ENCODE measurements around the gene HINT1. TPM values are rescaled to one million over a fixed set of nuclear protein-coding genes. Genes with fewer than 3 reads are reported as not detected.
"Not testable (repeated sequence)": the region's sequence is repeated elsewhere in the genome, so short reads cannot be mapped to it uniquely, and the experiment has no call there.

The HINT1 gene
- total and polyA plus RNA-seq, 9 donors = 245 to 411 (median 332) TPM

GRCh38 chr5:131156957-131157356 is 8.1 kb downstream of the HINT1 start:
- no peaks in the 10 kb centered on the region for H3K27me3 ChIP-seq (ENCODE audit: control insufficient read depth, insufficient read depth, low read length)
- no peaks in the 10 kb centered on the region for H3K4me1 ChIP-seq (ENCODE audit: control insufficient read depth, insufficient read depth, low read length)
- no peak for DNase-seq
- H3K27ac ChIP-seq (ENCODE audit: low read length) = no peak overlapping the region
- 98% methylated on average over 5 of the region's 5 CpGs for WGBS (ENCODE audit: insufficient coverage)
- no peak overlapping the region for H3K4me3 ChIP-seq (ENCODE audit: low read length)
- peaks cover 25% of the 10 kb centered on the region for H3K36me3 ChIP-seq (ENCODE audit: control insufficient read depth, insufficient read depth, low read length)
- H3K9me3 ChIP-seq (replicated peaks; ENCODE audit: control insufficient read depth, low read depth, low read length) = no peaks in the 10 kb centered on the region

- 100% methylated on average over 1 of the region's 2 CpGs for whole genome bisulfite sequencing (ENCODE audit: insufficient coverage)
- H3K4me1 ChIP-seq (ENCODE audit: control insufficient read depth, insufficient read depth, low read length) = no peaks in the 10 kb centered on the region
- H3K4me3 ChIP-seq (ENCODE audit: low read length) = no peak overlapping the region
- no peak for DNase-seq
- H3K9me3 ChIP-seq (replicated peaks; ENCODE audit: control insufficient read depth, low read depth, low read length) = no peaks in the 10 kb centered on the region
- H3K27ac ChIP-seq (ENCODE audit: low read length) = no peak overlapping the region
- H3K36me3 ChIP-seq (ENCODE audit: control insufficient read depth, insufficient read depth, low read length) = peaks cover 19% of the 10 kb centered on the region
- no peaks in the 10 kb centered on the region for H3K27me3 ChIP-seq (ENCODE audit: control insufficient read depth, insufficient read depth, low read length)
These were observed 8.7 kb downstream of the HINT1 start for GRCh38 chr5:131156385-131156784.

- no CpG with 5 or more reads among the region's 4 CpGs for WGBS (ENCODE audit: insufficient coverage)
These were observed 13.8 kb downstream of the HINT1 start for GRCh38 chr5:131151216-131151615.

GRCh38 chr5:131150408-131150807 is 14.6 kb downstream of the HINT1 start:
- Histone ChIP-seq H3K9me3 (replicated peaks; ENCODE audit: control insufficient read depth, low read depth, low read length) (no peaks in the 10 kb centered on the region), H3K4me3 (ENCODE audit: low read length) (no peak overlapping the region), H3K27ac (ENCODE audit: low read length) (no peak overlapping the region), H3K36me3 (ENCODE audit: control insufficient read depth, insufficient read depth, low read length) (no peaks in the 10 kb centered on the region), H3K4me1 (ENCODE audit: control insufficient read depth, insufficient read depth, low read length) (no peaks in the 10 kb centered on the region), H3K27me3 (ENCODE audit: control insufficient read depth, insufficient read depth, low read length) (no peaks in the 10 kb centered on the region)
- no peak for DNase-seq
- whole genome bisulfite sequencing (ENCODE audit: insufficient coverage) = 100% methylated on average over 3 of the region's 7 CpGs

More at GRCh38 chr5:131151216-131151615, 13.8 kb downstream of the HINT1 start:
- no peaks in the 10 kb centered on the region for H3K36me3 ChIP-seq (ENCODE audit: control insufficient read depth, insufficient read depth, low read length)
- no peak for DNase-seq
- no peak overlapping the region for H3K4me3 ChIP-seq (ENCODE audit: low read length)
- H3K27me3 ChIP-seq (ENCODE audit: control insufficient read depth, insufficient read depth, low read length) = no peaks in the 10 kb centered on the region
- no peaks in the 10 kb centered on the region for H3K4me1 ChIP-seq (ENCODE audit: control insufficient read depth, insufficient read depth, low read length)
- no peaks in the 10 kb centered on the region for H3K9me3 ChIP-seq (replicated peaks; ENCODE audit: control insufficient read depth, low read depth, low read length)
- no peak overlapping the region for H3K27ac ChIP-seq (ENCODE audit: low read length)

- Histone ChIP-seq H3K27ac (ENCODE audit: low read length) (no peak overlapping the region), H3K4me3 (ENCODE audit: low read length) (no peak overlapping the region), H3K27me3 (ENCODE audit: control insufficient read depth, insufficient read depth, low read length) (no peaks in the 10 kb centered on the region), H3K9me3 (replicated peaks; ENCODE audit: control insufficient read depth, low read depth, low read length) (no peaks in the 10 kb centered on the region), H3K36me3 (ENCODE audit: control insufficient read depth, insufficient read depth, low read length) (no peaks in the 10 kb centered on the region), H3K4me1 (ENCODE audit: control insufficient read depth, insufficient read depth, low read length) (no peaks in the 10 kb centered on the region)
- DNase-seq = no peak
- WGBS (ENCODE audit: insufficient coverage) = no CpG with 5 or more reads among the region's 2 CpGs
These were observed 16.2 kb downstream of the HINT1 start for GRCh38 chr5:131148835-131149234.

- H3K27ac ChIP-seq (ENCODE audit: low read length) = no peak overlapping the region
- H3K27me3 ChIP-seq (ENCODE audit: control insufficient read depth, insufficient read depth, low read length) = no peaks in the 10 kb centered on the region
- no peaks in the 10 kb centered on the region for H3K4me1 ChIP-seq (ENCODE audit: control insufficient read depth, insufficient read depth, low read length)
- H3K36me3 ChIP-seq (ENCODE audit: control insufficient read depth, insufficient read depth, low read length) = no peaks in the 10 kb centered on the region
- H3K9me3 ChIP-seq (replicated peaks; ENCODE audit: control insufficient read depth, low read depth, low read length) = no peaks in the 10 kb centered on the region
- DNase-seq = no peak
- H3K4me3 ChIP-seq (ENCODE audit: low read length) = no peak overlapping the region
These were observed 17.8 kb downstream of the HINT1 start for GRCh38 chr5:131147258-131147657.

- no CpG with 5 or more reads among the region's 3 CpGs for WGBS (ENCODE audit: insufficient coverage)
- H3K4me3 ChIP-seq (ENCODE audit: low read length) = no peak overlapping the region
- H3K9me3 ChIP-seq (replicated peaks; ENCODE audit: control insufficient read depth, low read depth, low read length) = no peaks in the 10 kb centered on the region
- no peaks in the 10 kb centered on the region for H3K4me1 ChIP-seq (ENCODE audit: control insufficient read depth, insufficient read depth, low read length)
- H3K27me3 ChIP-seq (ENCODE audit: control insufficient read depth, insufficient read depth, low read length) = no peaks in the 10 kb centered on the region
- no peaks in the 10 kb centered on the region for H3K36me3 ChIP-seq (ENCODE audit: control insufficient read depth, insufficient read depth, low read length)
- no peak overlapping the region for H3K27ac ChIP-seq (ENCODE audit: low read length)
- no peak for DNase-seq
These were observed 22.0 kb downstream of the HINT1 start for GRCh38 chr5:131142970-131143617.

- Histone ChIP-seq H3K36me3 (ENCODE audit: control insufficient read depth, insufficient read depth, low read length) (no peaks in the 10 kb centered on the region), H3K4me3 (ENCODE audit: low read length) (no peak overlapping the region), H3K27ac (ENCODE audit: low read length) (no peak overlapping the region), H3K27me3 (ENCODE audit: control insufficient read depth, insufficient read depth, low read length) (no peaks in the 10 kb centered on the region), H3K4me1 (ENCODE audit: control insufficient read depth, insufficient read depth, low read length) (no peaks in the 10 kb centered on the region), H3K9me3 (replicated peaks; ENCODE audit: control insufficient read depth, low read depth, low read length) (no peaks in the 10 kb centered on the region)
- no CpG with 5 or more reads among the region's 2 CpGs for WGBS (ENCODE audit: insufficient coverage)
- no peak for DNase-seq
These were observed 25.7 kb downstream of the HINT1 start for GRCh38 chr5:131139321-131139720.

- not testable (repeated sequence) for H3K4me3 ChIP-seq (ENCODE audit: low read length); H3K27ac ChIP-seq (ENCODE audit: low read length); H3K36me3 ChIP-seq (ENCODE audit: control insufficient read depth, insufficient read depth, low read length); H3K9me3 ChIP-seq (replicated peaks; ENCODE audit: control insufficient read depth, low read depth, low read length); H3K27me3 ChIP-seq (ENCODE audit: control insufficient read depth, insufficient read depth, low read length); H3K4me1 ChIP-seq (ENCODE audit: control insufficient read depth, insufficient read depth, low read length); DNase-seq
- WGBS (ENCODE audit: insufficient coverage) = no CpG with 5 or more reads among the region's 5 CpGs
These were observed 26.6 kb downstream of the HINT1 start for GRCh38 chr5:131138406-131138805.

GRCh38 chr5:131133091-131133490 is 32.0 kb downstream of the HINT1 start:
- WGBS (ENCODE audit: insufficient coverage) = no CpG with 5 or more reads among the region's 2 CpGs
- not testable (repeated sequence) for H3K9me3 ChIP-seq (replicated peaks; ENCODE audit: control insufficient read depth, low read depth, low read length)

GRCh38 chr5:131129306-131129705 is 35.8 kb downstream of the HINT1 start:
- no peak overlapping the region for H3K27ac ChIP-seq (ENCODE audit: low read length)
- WGBS (ENCODE audit: insufficient coverage) = no CpG with 5 or more reads among the region's 4 CpGs

More at GRCh38 chr5:131133091-131133490, 32.0 kb downstream of the HINT1 start:
- not testable (repeated sequence) for H3K36me3 ChIP-seq (ENCODE audit: control insufficient read depth, insufficient read depth, low read length); H3K4me1 ChIP-seq (ENCODE audit: control insufficient read depth, insufficient read depth, low read length); H3K4me3 ChIP-seq (ENCODE audit: low read length); H3K27me3 ChIP-seq (ENCODE audit: control insufficient read depth, insufficient read depth, low read length); H3K27ac ChIP-seq (ENCODE audit: low read length); DNase-seq

More at GRCh38 chr5:131129306-131129705, 35.8 kb downstream of the HINT1 start:
- Histone ChIP-seq H3K4me1 (ENCODE audit: control insufficient read depth, insufficient read depth, low read length) (no peaks in the 10 kb centered on the region), H3K36me3 (ENCODE audit: control insufficient read depth, insufficient read depth, low read length) (no peaks in the 10 kb centered on the region), H3K4me3 (ENCODE audit: low read length) (no peak overlapping the region), H3K27me3 (ENCODE audit: control insufficient read depth, insufficient read depth, low read length) (no peaks in the 10 kb centered on the region), H3K9me3 (replicated peaks; ENCODE audit: control insufficient read depth, low read depth, low read length) (peaks cover 8% of the 10 kb centered on the region)
- no peak for DNase-seq
